ENCODE results near the gene KLHDC9.

KLHDC9 gene

GRCh38 chr1:161070761-161071160 lies 27.4 kb upstream of the KLHDC9 start:
- no peak overlapping the region for H3K9ac ChIP-seq (ENCODE audit: low read depth, low read length)
- no peak overlapping the region; the same call in 1 of the 2 replicates for H2AFZ ChIP-seq (ENCODE audit: low read depth, low read length)

GRCh38 chr1:161071886-161072371 lies 26.2 kb upstream of the KLHDC9 start:
- no peak overlapping the region for H2AFZ ChIP-seq (ENCODE audit: low read depth, low read length)
- H3K9ac ChIP-seq (ENCODE audit: low read depth, low read length), result no peak overlapping the region
- no peak overlapping the region for H3K27ac ChIP-seq (ENCODE audit: low read length)
- H3K4me2 ChIP-seq (ENCODE audit: insufficient read depth, low read length), result no peak overlapping the region
- TF ChIP-seq CTCF (IDR thresholded peaks at IDR 0.05; ENCODE audit: borderline replicate concordance, extremely low read depth, low read length, poor library complexity, severe bottlenecking), result peak; percentile 58
- no peak for TF ChIP-seq EZH2 (IDR thresholded peaks at IDR 0.05; ENCODE audit: borderline replicate concordance, low read depth, low read length, severe bottlenecking)
- H3K9me3 ChIP-seq (ENCODE audit: insufficient read depth, low read length, severe bottlenecking), result no peaks in the 10 kb centered on the region
- peaks cover 32% of the 10 kb centered on the region for H3K4me1 ChIP-seq (ENCODE audit: insufficient read depth, low read length)
- H3K79me2 ChIP-seq (ENCODE audit: insufficient read depth, low read length), result peaks cover 27% of the 10 kb centered on the region
- H3K27me3 ChIP-seq (ENCODE audit: insufficient read depth, low read length, poor library complexity), result no peaks in the 10 kb centered on the region
- H3K36me3 ChIP-seq (ENCODE audit: insufficient read depth, low read length), result peaks cover 1% of the 10 kb centered on the region
- DNase-seq (peak; percentile 38), ATAC-seq (ENCODE audit: insufficient read depth, low read depth) (no peak)
- H3K4me3 ChIP-seq (ENCODE audit: low read depth in 1 of 2, low read length in 2 of 2), result no peak overlapping the region
- H4K20me1 ChIP-seq (ENCODE audit: insufficient read depth, low read length), result peaks cover 9% of the 10 kb centered on the region

More at GRCh38 chr1:161070761-161071160, 27.4 kb upstream of the KLHDC9 start:
- H4K20me1 ChIP-seq (ENCODE audit: insufficient read depth, low read length), result peaks cover 16% of the 10 kb centered on the region
- no peak overlapping the region for H3K4me2 ChIP-seq (ENCODE audit: insufficient read depth, low read length)
- ATAC-seq (ENCODE audit: insufficient read depth, low read depth) (no peak), DNase-seq (no peak)
- peaks cover 12% of the 10 kb centered on the region for H3K36me3 ChIP-seq (ENCODE audit: insufficient read depth, low read length)
- peaks cover 38% of the 10 kb centered on the region for H3K79me2 ChIP-seq (ENCODE audit: insufficient read depth, low read length)
- H3K9me3 ChIP-seq (ENCODE audit: insufficient read depth, low read length, severe bottlenecking), result no peaks in the 10 kb centered on the region
- peak overlapping the region; percentile 60 for H3K27ac ChIP-seq (ENCODE audit: low read length)
- no peak for TF ChIP-seq EZH2 (IDR thresholded peaks at IDR 0.05; ENCODE audit: borderline replicate concordance, low read depth, low read length, severe bottlenecking)
- no peak for TF ChIP-seq CTCF (IDR thresholded peaks at IDR 0.05; ENCODE audit: borderline replicate concordance, extremely low read depth, low read length, poor library complexity, severe bottlenecking)
- no peak overlapping the region for H3K4me3 ChIP-seq (ENCODE audit: low read depth in 1 of 2, low read length in 2 of 2)
- H3K27me3 ChIP-seq (ENCODE audit: insufficient read depth, low read length, poor library complexity), result no peaks in the 10 kb centered on the region
- H3K4me1 ChIP-seq (ENCODE audit: insufficient read depth, low read length), result peaks cover 43% of the 10 kb centered on the region

DNA sequence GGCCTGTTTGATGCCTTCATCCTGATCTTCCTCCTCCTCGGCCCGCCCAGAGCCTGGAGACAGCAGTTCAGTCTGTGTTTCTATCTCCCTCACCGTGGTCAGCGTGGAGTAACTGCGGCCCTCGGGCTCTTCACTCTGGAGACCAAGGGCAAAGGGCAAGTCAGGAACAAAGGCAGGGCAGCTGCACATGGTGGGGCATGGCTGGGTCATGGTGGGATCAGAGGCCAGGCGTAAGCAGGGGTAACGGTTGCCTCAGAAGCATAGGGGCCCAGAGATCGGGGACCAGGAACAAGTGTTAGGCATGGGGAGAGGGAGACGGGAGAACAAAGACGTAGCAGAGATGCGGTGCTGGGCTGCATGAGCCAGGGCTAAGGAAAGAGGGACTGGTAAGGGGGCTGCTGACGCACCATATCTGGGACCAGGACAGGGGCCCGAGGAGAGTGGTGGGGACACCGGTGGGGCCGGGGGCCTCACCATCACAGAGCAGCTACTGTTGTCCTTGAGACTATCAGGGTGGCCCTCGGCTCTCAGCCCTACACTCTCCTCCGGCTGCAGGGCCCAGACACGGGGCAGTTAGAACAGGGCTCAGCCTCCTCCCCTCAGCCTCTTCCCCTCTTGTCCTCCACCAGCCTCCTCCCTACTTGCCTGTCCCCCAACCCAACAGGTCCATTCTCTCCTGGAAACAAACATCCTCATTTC lies 25.3 kb upstream of the KLHDC9 start:
- Histone ChIP-seq H4K20me1 (ENCODE audit: insufficient read depth, low read length) (peaks cover 3% of the 10 kb centered on the region), H3K27ac (ENCODE audit: low read length) (0 out of 2 replicates have a peak overlapping the region, but pooled peaks have one; percentile 18), H3K9me3 (ENCODE audit: insufficient read depth, low read length, severe bottlenecking) (no peaks in the 10 kb centered on the region), H2AFZ (ENCODE audit: low read depth, low read length) (no peak overlapping the region), H3K9ac (ENCODE audit: low read depth, low read length) (no peak overlapping the region), H3K4me1 (ENCODE audit: insufficient read depth, low read length) (peaks cover 23% of the 10 kb centered on the region), H3K36me3 (ENCODE audit: insufficient read depth, low read length) (no peaks in the 10 kb centered on the region; the same call in 1 of the 2 replicates), H3K4me2 (ENCODE audit: insufficient read depth, low read length) (no peak overlapping the region), H3K79me2 (ENCODE audit: insufficient read depth, low read length) (peaks cover 18% of the 10 kb centered on the region), H3K4me3 (ENCODE audit: low read depth in 1 of 2, low read length in 2 of 2) (no peak overlapping the region), H3K27me3 (ENCODE audit: insufficient read depth, low read length, poor library complexity) (no peaks in the 10 kb centered on the region)
- DNase-seq, result no peak
- TF ChIP-seq EZH2 (IDR thresholded peaks at IDR 0.05; ENCODE audit: borderline replicate concordance, low read depth, low read length, severe bottlenecking) (no peak), CTCF (IDR thresholded peaks at IDR 0.05; ENCODE audit: borderline replicate concordance, extremely low read depth, low read length, poor library complexity, severe bottlenecking) (no peak)
- ATAC-seq (ENCODE audit: insufficient read depth, low read depth), result no peak
